Activated CD8-positive, alpha-beta memory T cell treated with anti-CD3 and anti-CD28 coated beads for 4 hours (primary cell): ENCODE measurements around the gene NCEH1.
"Not testable (repeated sequence)": the region's sequence is repeated elsewhere in the genome, so short reads cannot be mapped to it uniquely, and the experiment has no call there.

Experiments used
- DNase-seq, 2 donors: peaks; one replicate each; pipeline ENCODE4 v3.0.0-alpha.2; 2020; ENCODE audit warnings: low read depth in 2 of 2

Gene NCEH1

GRCh38 chr3:172710664-172711453 lies at the start of gene NCEH1:
TSS of gene NCEH1 (minus strand) at chr3:172711067. CDS start at chr3:172710984, 83 bp downstream.
- peak; percentile 24 to 36 for DNase-seq

- not testable (repeated sequence) for DNase-seq
Measured at GRCh38 chr3:172760416-172760815, 49.5 kb upstream of the NCEH1 start.

- DNase-seq, result no peak
Measured at GRCh38 chr3:172753125-172753524, 42.3 kb upstream of the NCEH1 start.

GRCh38 chr3:172752651-172753050 lies 41.8 kb upstream of the NCEH1 start:
- DNase-seq, result no peak

- no peak for DNase-seq
Measured at GRCh38 chr3:172751175-172751704, 40.4 kb upstream of the NCEH1 start.

GRCh38 chr3:172750368-172751174 lies 39.7 kb upstream of the NCEH1 start, which contains the start of gene ECT2:
TSS of gene ECT2 (plus strand) at chr3:172750726. CDS start at chr3:172754531, 3,805 bp downstream.
- DNase-seq, result peak; percentile 94 to 95

- no peak for DNase-seq
Measured at GRCh38 chr3:172750069-172750367, 39.2 kb upstream of the NCEH1 start.

GRCh38 chr3:172749230-172749965 lies 38.5 kb upstream of the NCEH1 start:
- DNase-seq, result no peak

- DNase-seq, result no peak
Measured at GRCh38 chr3:172746475-172746874, 35.6 kb upstream of the NCEH1 start.

GRCh38 chr3:172739462-172739861 lies 28.6 kb upstream of the NCEH1 start:
- no peak for DNase-seq

- no peak for DNase-seq
Measured at GRCh38 chr3:172735014-172735413, 24.1 kb upstream of the NCEH1 start.

- no peak for DNase-seq
Measured at GRCh38 chr3:172726380-172726779, 15.5 kb upstream of the NCEH1 start.

GRCh38 chr3:172722536-172723040 lies 11.7 kb upstream of the NCEH1 start:
- DNase-seq, result not testable (repeated sequence)

GRCh38 chr3:172717493-172718088 lies 6.7 kb upstream of the NCEH1 start:
- DNase-seq, result no peak

GRCh38 chr3:172716476-172716875 lies 5.6 kb upstream of the NCEH1 start:
- DNase-seq, result no peak

GRCh38 chr3:172713316-172713715 lies 2.4 kb upstream of the NCEH1 start:
- no peak for DNase-seq

- DNase-seq, result no peak
Measured at GRCh38 chr3:172711454-172711795, 558 bp upstream of the NCEH1 start.

GRCh38 chr3:172709774-172710663 lies 848 bp downstream of the NCEH1 start:
- DNase-seq, result no peak

GRCh38 chr3:172708921-172709773 lies 1.7 kb downstream of the NCEH1 start:
- no peak for DNase-seq

GRCh38 chr3:172707967-172708366 lies 2.9 kb downstream of the NCEH1 start:
- DNase-seq, result no peak
